RPMI8226 (cell line): Measurements from ENCODE around the gene XDH.

Source experiments
- DNase-seq: peaks from one replicate; pipeline ENCODE4 v3.0.0-alpha.2; 2015

XDH gene

DNA sequence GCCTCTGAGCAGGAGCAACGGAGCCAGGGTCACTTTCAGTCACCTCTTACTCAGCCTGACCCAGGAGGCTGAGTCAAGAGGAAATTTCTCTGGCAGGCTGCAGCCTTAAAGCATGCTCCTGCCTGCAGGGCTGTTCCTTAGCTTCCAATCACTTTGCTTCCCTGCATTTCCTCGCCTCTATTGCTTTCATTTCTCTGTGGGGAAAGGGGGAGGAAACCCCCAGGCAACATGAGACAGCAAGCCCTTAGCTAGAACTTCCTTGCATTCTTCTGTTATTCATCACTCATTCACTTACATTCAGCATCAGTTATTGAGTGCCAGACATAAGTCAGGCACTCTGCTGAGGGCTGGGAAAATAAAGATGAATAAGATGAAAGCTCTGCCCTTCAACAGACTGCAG, 13.0 kb downstream of the XDH start:
- DNase-seq, result no peak

DNA sequence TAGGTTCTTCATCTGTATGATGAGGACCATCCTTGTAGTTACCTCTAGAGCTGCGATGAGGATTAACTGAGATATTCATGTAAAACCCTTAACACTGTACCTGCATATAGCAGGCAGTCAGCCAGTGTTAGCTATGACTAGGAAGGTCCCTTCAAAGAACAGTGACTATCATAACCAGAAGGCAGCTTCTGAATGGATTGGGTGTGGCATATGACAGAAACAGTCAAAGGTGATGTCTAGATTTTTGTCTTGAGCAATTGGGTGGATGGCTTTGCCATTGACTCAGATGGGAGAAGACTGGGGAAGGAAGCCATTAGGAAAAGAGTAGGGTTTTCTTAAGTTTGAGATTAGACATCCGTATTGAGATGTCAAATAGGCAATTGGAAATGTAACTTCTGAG, 15.7 kb downstream of the XDH start:
- DNase-seq, result no peak

DNA sequence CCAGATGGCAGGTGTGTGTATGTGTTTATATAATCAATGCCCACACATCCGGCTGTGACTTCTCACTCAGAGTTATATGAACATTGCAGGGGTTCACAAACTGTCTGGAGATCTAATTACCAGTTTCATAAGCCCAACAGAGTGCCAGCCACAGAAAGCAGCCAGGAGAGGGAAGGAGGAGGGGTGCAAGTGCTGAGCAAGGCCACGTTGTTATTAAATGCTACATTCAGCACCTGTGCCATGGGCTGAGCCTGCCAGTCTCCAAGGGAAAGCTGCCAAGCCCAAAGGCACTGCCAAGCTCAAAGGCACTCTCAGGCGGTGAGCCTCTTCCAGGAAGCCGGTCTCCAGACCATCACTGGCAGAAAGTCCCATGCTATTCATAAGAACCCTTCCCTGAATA, 17.4 kb downstream of the XDH start:
- peak; percentile 95 for DNase-seq

DNA sequence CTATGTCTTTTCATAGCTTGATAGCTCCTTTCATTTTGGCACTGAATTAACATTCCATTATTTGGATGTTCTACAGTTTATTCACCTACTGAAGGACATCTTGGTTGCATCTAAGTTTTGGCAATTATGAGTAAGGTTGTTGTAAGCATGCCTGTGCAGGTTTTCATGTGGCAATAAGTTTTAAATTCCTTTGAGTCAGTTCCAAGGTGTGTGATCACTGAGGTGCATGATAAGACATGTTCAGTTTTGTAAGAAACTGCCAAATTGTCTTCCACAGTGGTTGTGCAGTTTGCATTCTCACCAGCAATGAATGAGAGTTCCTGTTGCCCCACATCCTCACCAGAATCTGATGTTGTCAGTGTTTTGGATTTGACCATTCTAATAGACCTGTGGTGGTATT, 24.2 kb downstream of the XDH start:
- DNase-seq, result no peak

DNA sequence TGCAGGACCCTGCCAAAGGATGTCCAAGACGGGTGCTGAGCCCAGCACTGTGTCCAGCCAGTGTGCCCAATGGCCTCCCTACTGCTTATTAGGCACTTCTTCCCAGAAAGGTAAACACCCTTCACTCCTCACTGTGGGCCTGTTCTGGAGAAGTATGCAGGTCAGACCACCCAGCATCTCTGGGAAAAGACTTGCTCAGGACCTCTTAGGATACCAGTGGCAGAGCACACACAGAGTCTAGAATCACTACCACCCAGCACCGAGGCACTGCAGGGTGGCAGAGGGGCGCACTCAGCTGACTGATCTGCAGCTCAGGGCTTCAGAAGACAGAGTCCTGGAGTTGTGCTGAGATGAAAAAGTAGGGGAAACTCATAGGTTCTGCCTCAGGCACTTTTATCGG, 25.8 kb downstream of the XDH start:
- no peak for DNase-seq

DNA sequence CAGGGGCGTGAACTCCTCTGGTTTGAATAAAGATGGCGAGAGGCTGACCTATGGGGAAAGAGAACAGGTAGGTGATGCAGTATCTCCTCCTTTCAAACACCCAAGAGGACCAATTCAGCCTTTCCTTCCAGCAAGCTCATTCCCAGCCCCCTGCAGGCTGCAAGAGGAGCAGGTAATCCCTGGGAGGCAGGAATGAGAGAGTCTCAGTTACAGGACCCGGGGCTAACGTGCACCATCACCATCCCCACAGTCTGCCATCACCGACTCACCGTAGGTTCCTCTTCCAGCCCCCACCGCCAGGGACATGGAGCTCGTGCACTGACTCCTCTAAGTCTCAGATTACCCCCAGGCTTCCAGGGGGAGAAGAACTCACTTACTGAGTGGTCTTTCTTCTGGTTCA, 26.7 kb downstream of the XDH start:
- no peak for DNase-seq

DNA sequence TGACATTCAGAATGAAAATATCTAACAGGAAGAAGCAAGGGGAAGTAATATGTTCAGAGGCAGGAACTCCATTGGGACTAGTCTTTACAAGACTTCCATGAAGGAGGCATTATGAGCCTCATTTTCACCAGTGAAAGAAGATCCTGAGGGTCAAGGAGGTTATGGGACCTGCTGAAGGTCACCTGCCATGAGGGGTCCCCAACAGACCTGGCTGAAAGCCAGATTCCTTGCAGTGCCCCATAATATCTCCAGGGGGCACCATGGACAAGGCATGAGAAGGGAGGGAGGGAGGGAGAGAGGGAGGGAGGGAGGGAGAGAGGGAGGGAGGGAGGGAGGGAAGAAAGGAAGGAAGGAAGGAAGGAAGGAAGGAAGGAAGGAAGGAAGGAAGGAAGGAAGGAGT, 27.9 kb downstream of the XDH start:
- no peak for DNase-seq

DNA sequence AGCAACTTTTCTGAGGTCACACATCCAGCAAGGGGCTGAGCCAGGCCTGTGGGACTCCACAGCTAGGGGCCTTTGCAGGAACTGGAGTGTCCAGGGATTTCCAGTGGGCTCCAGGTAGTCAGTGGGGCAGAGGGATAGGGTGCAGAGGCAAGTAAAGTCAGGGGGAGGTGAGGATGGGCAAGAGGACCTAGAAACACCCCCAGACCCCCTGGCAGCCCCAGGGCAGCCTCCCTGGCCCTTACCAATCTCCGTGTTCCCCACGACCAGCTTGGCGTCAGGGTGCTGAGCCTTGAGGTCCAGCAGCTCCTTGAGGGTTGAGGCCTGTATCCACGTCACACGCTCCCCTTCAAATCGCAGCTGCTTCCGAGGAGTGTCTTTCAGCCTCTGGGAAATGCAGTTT, 28.4 kb downstream of the XDH start:
- DNase-seq, result no peak

DNA sequence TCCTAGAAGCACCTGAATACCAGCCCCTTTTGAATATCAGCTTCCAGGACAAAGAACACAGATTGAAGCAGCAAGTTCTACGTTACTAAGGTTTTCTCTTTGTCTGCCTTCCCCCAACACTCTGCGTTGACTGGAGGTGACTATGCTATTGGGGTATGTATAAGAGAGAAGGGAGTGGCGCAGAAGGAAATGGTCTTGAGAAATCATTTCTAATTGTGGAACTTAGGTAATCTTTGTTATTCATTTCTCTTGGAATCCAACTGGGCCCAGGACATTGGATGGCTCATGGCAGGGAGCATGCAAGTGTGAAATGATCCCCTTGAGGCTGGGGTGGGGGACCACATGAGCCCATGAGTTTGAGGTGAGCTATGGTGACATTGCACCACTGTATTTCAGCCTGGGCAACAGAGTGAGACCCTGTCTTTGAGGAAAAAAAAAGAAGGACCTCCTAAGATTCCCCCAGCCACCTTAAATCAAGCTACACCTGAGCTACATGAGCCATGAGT, 29.7 kb downstream of the XDH start:
- no peak for DNase-seq

DNA sequence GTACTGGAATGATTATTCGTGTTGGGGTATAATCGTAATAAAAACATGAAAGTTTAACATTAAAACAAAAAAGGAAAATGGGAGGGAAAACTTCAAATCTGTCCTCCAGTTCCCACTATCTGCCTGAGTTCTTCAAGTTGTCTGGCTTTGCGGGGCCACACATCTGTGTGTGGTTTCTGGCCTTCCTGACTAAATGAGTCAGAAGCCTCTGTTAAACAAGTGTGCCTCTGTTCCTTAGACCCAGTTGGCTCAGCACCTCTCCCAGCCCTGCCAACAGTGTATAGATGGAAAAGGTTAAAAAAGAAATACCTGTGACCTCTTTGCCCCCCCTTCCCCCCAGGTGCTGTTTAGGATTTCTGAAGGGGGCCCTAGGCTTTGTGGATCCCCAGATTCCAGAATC, 30.2 kb downstream of the XDH start:
- no peak for DNase-seq

DNA sequence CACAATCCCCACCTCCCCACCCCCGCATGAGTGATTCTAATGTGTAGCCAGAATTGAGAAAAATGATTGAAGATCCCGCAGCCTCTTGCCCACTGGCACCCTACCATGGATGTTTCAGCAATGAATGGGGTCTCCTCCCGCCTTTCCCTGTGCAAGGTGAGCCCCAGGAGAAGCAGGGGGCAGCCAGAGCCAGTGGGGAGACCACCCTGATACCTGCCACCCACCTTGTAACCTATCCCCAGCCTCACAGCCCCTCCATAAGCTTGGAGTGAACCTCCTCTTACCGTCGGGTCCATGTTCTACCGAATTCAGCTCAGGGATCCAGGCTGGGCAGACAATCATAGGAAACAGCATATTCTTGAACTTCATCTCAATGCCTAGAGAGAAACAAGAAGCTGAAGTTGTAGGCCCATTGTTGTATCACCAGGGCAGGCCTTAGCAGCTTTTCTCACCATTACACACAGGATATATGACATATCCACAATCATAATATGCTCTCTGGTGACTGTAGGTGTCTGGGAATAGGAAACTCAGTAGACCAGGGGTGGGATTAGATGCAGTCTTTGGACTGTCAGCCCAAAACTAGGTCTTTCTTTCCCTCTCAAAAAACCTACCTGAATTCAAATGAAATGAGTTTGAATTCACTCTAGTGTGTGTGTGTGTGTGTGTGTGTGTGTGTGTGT, 30.9 kb downstream of the XDH start:
- no peak for DNase-seq

DNA sequence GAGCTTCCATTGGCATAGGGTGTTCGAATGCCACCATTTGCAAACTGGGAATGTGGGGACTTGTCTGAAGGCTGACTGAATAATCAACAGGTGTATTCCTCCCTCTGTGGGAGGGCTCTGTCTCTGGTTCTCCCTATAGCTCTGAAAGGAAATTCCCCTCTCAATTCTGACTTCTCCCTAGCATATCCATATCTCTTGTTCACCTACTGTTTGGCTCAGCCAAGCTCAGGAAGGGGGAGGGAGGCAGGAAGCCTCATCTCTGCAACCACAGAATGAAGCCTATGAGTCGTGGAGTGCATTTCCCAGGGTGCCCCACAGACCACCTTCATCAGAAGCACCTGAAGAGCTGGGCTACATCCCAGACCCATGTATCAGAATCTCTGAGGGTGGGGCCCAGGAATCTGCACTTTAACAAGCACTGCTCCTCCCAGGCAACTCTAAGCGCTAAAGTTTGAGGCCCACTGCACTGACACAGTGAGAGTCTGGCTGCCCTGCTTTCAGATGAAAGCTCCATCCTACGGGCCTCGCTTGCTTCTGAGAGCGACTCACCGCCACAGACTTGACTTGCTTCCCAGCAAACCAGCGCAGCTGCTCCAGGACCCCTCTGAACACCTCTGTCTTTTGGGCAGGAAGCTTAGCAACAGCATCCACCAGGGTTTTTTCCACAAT, 32.0 kb downstream of the XDH start:
- no peak for DNase-seq

DNA sequence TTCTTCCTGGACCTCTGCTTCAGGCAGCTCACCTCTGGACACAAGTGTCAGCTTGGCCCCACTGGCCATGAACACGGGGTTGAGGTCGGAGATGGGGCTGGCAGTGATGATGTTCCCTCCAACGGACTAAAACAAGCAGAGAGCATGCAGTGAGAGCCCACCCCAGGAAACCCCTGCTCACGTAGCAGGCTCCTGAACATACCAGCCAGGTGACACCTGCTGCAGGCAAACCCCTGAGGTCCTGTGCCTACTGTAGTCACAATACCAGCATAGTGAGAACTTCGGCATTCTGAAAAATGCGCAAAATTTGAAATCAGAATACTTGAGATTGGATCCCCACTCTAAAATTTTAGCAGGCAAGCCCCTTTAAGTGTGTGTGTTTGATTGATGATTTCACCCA, 32.9 kb downstream of the XDH start:
- DNase-seq, result no peak

DNA sequence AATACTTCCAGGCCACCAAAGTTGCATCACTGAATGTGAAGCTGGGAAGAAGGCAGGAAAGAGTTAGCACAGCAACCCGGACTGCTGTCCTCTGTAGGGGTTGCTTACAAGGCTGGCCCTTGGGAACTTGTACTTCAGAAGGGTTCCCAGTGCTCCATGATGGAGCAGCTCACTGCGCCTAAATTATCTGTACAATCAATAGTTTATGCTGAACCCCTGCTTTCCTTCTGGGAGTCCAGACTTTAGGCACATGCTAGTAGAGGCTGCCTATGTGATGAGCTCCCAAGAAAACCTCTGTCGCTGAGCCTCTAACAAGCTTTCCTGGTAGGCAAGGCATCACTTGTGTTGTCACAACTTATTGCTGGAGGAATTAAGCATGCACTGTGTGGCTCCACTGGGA, 34.3 kb downstream of the XDH start:
- DNase-seq, result no peak

DNA sequence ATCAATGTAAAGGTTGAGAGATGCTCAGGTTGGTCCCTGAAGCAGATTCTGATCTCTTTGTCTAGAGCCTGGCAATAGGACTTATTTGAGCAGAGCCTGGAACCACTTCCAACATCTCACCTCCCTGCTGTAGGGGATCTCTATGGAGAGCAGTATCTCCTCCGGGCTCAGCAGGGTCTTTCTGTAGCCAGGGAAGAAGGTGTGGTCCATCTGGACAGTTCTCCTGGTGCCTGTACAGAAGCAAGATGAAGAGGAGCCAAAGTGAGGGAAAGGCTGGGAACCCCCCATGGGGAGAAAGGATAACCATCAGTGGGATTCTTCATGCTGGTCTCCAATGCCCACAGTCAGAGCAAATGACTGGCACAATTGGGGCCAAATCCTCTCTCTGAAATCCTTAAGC, 34.8 kb downstream of the XDH start:
- no peak for DNase-seq

DNA sequence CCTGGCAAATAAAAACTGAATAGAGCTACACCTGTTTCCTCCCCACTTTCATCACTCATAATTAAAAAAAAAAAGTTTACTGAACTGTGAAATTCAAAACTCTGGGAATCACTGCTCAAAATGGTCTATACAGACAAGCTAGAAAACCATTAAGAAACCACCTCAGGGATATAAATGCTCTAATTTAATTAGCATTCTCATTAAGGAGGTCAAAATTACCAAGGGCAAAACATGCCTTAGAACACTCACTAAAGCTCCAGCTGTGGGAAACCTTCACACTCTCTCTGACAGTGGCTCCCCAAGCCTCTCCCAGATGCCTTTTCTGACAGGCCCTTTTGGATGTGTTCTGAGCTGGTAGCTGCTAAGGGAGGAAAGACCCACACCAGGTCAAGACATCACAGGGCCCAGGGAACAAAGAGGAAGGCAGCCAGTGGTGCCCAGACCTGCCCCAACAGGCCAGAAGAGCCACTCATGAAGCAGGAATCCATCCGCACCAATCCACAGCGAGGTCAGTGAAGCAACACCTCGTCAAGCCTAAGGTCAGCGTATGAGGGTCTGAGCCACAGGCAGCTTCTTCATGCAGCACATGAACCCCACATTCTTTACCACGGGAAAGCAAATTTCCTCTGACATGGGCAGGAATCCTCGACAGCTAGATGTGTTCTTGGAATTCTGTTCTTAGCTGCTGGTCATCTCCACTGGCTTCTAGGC, 35.6 kb downstream of the XDH start:
- DNase-seq, result no peak

DNA sequence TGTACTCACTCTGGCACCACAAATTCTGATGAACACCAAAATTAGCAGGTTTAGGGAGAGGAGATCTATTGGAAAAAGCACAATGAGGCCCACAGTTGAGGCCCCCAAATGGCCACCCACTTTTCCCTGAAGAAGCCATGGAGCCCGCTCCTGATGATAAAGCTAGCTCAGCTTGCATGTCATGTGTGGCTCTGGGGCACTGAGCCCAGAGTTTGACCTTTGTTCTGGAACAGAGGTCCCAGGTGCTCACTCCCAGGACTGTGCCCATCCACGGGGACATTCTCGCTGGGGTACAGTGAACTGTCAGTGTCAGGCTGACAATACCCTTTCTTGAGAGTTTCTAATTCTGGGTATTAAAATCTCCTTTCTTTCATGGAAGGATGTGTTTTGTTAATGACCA, 36.2 kb downstream of the XDH start:
- DNase-seq, result no peak

DNA sequence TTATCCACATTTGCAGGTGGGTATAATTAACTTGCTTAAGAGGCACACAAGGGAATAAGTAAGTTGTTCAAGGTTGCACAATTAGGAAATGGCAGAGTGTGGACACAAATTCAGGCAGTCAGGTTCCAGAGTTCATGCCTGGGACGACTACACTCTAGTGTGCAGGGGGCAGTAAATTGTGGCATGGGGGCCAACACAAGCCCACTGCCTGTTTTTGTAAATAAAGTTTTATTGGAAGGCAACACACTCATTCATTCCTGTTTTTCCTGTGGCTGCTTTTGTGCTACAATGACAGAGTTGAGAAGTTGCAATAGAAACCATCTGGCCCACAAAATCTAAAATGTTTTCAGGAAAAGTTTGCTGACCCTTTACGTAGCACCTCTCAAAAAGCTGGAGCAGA, 41.4 kb downstream of the XDH start:
- no peak for DNase-seq

DNA sequence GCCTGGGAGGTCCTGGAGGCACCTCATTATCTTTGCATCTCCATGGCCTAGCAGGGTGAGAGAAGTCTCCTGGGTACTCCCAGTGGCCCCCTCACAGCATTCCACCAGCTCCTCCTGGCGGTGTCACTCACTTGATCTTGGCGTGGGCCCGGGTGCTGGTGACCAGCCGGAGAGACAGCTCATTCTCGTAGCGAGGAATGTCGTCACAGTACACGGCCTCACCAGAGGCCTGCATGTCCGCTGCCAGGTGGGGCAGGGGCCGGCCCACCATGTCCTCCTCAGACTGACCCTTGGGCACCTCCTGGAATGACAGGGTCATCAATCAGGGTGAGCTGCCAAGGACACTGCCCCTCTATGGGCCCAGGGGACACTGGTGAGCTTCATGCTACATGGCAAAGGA, 42.4 kb downstream of the XDH start:
- DNase-seq, result no peak

DNA sequence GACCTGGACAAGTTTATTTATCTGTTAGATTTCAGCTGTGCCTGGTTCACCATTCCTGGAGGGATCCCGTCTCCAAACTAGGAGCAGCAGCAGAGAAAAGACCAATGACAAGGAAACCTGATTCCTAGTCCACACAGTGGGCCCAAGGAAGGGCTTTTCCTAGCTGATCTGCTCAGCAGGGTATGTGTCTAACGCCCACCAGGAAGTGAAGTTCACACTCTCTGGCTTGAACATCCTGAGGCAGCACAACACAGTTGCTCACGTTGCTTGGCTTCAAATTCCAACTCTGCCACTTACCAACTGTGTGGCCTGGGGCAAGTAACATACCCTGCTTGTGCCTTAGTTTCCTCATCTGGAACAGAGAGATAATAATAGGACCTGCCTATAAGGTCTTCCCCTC, 42.9 kb downstream of the XDH start:
- DNase-seq, result no peak

DNA sequence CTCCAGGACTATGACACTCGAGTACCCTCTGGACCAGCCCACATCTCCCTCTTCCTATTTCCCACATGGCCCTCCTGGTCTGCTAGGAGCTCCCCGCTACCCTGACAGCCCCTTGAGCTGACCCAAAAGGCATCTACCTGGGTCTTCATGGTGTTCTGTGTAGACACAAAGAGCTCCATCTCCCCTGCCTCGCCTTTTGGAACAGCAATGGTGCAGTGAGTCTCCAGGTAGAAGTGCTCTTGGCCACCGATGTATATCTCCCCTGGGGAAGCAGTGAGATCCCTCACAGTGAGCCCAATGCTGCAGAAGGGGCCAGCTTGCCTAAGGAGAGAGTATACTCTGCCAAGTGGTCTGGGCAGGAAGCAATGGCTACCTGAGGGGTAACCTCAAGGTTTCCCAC, 47.8 kb downstream of the XDH start:
- DNase-seq, result no peak

DNA sequence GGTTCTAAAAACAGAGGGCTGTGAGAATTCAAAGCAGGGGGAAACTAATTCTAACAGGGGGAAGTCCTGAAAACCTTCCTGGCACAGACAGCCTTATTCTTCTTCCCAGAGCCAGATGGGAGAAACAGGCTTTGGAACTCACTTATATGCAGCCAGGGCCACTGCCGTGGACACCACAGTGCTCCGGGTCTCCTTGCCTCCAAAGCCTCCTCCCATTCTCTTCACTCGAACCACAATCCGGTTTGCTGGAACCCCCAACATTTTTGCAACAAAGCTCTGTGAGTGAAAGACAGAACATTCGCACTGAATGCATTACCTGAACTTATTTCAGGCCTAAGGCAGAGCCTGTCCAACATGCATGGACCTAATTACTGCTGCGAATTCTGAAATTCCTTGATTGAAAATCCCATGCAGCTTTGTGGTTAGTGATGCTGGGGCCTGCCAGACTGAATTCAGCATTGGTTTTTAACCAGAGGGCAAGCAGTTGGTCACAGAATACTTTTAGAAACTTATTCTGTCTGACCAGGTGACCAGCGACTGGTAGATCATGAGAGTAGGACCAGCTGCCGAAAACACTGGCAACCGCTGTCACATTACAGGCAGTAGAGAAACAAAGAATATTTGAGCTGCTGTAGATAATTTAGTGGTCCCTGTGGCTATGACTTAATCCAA, 48.6 kb downstream of the XDH start:
- DNase-seq, result no peak

DNA sequence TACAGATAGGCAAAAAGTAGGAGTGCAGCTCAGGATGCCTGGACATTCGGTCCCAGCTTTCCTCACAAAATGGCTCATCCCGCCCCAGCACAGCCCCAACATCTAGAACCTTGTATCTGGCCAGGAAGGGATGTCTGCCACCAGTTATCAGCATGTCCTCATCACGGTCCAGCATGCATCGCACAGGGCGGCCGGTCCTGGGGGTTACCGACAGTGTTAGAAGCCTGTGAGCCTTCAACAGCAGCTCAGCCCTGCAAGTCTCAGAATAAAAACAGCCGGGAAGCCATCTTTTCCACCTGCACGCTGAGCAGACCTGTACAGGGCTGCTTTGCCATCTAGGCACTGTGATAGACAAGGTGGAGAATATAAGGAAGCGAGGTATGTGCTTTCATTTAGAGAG, 49.2 kb downstream of the XDH start:
- DNase-seq, result no peak
